H4 (cell line): Measurements from ENCODE around the gene MBD3L3. TPM values are rescaled to one million over a fixed set of nuclear protein-coding genes. Genes with fewer than 3 reads are reported as not detected.
"Not testable (repeated sequence)": the region's sequence is repeated elsewhere in the genome, so short reads cannot be mapped to it uniquely, and the experiment has no call there.

Experiments
- DNase-seq: peaks from one replicate; pipeline ENCODE4 v3.0.0-alpha.2; 2015; ENCODE audit warnings: low spot score
- total RNA-seq: library from RNA; depleted of rRNA; stranded (reverse); fragments of >200 nt; shearing (Covaris generic); gene quantifications from 2 replicates; pipeline ENCODE4 v1.2.3, GENCODE V29; 2014; rRNA removed

Gene MBD3L3
- total RNA-seq: not detected in 2 replicates

DNA sequence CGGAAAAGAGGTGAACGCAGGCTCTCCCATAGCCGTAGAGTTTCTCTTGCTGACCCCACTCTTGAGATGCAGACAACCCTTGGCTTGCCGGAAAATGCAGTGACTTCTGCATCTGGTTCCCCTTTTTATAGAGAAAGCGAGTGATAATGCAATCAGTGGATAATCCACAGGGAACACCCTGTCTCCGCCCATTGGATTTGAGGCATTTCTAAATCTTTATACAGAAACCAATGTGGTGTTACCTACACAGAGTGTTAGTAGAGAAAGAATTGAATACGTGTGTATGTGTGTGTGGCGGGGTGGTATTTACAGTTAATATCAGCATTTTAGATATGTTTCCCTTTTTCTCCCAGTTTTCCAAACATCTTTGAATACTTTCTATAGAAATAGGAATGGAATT, at the start of gene MBD3L3:
Gene MBD3L3 (minus strand): TSS at position 101 of the 400 bp plus-strand sequence. CDS start 71 bp downstream, at position 30.
- DNase-seq: not testable (repeated sequence)

DNA sequence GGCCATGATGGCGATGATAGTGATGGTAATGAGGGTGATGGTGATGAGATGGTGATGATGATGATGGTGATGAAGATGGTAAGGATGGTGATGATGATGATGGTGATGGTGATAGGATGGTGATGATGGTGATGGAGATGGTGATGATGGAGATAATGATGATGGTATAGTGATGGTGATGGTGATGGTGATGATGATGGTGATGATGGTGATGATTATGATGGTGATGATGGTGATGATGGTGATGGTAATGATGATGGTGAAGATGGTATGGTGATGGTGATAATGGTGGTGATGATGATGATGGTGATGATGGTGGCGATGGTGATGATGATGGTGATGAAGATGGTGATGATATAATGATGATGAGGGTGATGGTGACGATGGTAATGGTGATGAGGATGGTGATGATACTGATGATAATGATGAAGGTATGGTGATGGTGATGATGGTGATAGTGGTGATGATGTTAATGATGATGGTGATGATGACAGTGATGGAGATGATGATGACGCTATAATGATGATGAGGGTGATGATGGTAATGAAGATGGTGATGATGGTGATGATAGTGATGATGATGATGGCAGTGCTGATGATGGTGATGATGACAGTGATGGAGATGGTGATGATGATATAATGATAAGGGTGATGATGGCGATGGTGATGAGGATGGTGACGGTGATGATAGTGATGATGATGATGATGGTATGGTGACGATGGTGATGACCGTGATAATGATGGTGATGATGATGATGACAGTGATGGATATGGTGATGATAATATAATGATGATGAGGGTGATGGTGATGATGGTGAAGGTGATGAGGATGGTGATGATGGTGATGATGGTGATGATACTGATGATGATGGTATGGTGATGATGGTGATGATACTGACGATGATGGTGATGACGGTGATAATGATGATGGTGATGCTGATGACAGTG, 48.5 kb upstream of the MBD3L3 start:
- DNase-seq: no peak

DNA sequence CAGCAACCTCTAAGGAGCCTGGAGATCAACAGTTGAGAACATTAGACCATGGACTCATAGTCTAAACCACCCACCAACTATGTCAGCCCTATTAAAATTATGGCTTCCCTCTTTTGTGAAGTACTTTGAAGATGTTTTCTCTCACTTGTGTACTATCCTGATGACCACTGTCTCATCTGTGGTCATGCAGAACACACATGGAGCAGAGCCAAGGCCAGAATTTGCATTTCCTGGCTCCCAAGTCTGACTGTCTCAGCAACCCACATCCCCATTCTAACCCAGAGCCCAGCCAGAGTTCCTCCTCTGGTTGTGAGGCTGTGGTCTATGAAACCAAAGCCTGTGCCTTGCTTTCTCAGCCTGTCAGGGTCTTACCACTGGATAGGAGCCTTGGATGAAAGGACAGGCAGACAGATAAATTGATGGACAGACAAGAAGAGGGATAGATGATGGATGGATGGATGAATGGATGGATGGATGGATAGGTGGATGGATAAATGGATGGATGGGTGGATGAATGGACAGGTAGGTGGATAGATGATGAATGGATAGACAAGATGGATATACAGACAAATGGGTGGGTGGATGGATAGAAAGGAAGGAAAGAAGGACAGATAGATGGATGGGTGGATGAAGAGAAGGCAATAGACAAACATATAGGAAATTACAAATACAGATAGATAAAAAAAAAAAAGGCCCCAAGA, 46.4 kb upstream of the MBD3L3 start:
- DNase-seq: no peak

DNA sequence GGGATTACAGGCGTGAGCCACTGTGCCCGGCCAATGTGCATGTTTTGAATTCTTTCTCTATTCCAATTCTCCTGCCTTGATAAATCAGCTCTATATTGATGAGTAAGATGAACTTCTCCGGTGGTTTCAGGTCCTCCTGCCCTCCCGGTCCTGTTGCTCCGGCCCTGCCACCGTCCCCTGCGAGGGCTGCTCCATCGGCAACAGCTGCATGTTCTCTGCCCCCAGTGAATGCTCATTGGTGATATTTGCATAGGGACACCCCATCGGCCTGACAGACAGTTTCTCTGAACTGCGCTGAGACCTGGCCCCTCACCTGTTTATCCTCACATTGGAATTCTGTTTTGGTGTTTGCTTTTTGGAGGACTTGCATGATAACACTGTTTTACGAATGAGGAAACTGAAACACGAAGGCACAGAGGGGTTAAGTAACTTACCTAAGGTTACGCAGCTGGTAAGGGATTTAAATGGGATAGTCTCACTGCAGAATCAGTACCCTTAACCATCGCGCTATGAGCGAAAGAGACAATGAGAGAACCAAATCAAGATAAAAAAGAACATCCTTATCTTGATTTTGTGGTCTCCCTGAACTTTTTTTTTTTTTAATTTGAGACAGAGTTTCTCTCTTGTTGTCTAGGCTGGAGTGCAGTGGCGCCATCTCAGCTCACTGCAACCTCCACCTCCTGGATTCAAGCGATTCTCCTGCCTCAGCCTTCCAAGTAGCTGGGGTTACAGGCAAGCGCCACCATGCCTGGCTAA, 43.2 kb upstream of the MBD3L3 start:
- no peak for DNase-seq

DNA sequence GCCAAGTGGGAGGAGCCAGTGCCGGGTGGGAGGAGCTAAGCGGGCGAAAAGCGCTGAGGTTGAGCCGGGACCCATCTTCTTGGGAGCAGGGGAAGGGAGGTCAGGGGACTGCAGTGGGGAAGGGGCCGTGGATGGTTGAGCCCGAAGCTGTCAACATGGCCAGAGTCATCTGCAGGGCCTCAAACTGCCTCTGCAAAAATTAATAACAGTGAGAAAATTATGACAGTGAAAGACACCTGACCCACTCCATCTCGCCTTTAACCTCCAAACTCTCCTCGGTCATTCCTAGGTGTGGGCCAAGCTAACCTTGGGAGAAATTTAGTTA, 41.1 kb upstream of the MBD3L3 start:
- DNase-seq: no peak

DNA sequence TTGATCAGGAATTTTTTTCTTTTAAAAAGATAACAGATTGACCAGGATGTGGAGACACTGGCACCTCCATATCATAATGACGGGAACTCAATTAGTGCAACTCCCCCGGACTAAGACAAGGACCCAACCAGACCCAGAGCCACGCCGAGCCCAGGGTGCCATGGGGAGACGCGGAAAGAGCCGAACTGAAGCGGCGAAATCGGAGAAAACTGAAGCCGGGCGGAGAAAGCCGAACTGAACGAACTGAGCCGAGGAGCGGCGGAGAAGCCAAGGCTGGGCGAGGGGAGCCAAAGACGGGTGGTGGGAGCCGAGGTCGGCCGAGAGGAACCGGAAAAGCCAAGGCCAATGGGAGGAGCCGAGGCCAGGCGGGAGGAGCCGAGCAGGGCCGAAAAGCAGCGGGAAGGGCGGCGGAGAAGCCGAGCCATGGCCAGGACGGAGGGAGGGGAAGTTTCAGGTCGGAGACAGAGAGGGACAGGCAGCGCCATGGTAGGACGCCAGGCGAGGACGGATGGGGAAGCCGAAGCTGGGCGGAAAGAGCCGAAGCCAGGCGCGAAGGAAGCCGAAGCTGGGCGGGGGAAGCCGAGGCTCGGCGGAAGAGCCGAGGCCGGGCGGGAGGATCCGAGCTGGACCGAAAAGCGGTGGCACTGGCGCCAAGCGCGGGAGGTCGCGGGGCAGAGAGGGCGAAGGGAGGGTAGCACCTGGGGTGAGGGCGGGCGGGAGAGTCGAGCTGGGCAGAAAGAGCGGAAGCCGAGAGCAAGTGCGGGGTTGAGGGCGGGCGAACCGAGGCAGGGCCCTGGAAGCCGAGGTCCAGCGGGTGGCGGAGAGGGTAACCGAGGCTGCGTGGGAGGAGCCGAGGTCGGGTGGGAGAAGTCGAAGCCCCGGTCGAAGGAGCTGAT, 40.5 kb upstream of the MBD3L3 start:
- DNase-seq: peak; percentile 95

DNA sequence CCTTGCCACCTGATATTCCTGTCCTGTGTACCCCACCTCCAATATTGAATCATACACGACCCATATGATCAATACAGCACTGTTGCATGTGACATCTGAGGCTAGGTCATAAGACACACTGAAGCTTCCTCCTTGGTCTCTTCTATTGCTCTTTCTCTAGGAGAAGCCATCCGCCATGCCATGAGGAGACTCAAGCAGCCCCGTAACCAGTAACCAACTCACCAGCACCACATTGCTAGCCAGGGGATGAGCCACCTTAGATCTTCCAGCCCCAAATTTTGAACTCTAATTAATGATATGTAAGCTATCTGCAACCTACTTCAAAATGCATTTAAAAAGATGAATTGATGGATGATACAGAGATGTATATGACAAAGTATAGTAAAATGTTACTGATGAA, 39.6 kb upstream of the MBD3L3 start:
- no peak for DNase-seq

DNA sequence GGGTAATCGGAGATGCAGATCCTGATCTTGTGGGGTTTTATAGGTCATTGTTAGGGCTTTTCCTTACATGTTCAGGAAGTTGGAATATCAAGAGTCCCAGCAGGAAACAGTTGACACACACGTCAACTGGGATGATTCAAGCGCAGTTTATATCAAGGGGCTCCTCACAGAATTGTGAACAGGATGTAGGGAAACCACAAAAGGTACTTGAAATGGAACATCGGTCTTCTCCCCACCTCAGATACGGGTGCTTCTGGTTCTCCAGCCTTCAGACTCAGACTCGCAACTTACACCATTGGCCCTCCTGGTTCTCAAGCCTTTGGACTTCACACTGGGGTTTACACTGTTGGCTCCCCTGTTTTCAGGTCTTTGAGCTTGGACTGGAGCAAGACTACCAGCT, 30.5 kb upstream of the MBD3L3 start:
- DNase-seq: no peak

DNA sequence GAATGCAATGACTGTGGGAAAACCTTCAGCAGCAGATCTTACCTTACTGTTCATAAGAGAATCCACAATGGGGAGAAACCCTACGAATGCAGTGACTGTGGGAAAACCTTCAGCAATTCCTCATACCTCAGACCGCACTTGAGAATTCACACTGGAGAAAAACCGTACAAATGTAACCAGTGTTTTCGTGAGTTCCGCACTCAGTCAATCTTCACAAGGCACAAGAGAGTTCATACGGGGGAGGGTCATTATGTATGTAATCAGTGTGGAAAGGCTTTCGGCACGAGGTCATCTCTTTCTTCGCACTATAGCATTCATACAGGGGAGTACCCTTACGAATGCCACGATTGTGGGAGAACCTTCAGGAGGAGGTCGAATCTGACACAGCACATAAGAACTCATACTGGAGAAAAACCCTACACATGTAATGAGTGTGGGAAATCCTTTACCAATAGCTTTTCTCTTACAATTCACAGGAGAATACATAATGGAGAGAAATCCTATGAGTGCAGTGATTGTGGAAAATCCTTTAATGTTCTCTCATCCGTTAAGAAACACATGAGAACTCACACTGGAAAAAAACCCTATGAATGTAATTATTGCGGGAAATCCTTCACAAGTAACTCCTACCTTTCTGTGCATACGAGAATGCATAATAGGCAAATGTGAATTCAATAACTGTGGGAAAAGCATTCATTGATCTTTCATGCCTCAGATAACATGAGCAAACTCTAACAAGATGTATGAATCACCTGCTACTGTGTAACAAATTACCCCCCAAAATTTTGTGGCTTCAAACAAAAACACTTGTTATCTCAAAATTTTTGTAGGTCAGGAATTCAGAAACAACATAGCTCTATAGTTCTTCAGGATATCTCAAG, 24.8 kb upstream of the MBD3L3 start:
- peak; percentile 48 for DNase-seq

DNA sequence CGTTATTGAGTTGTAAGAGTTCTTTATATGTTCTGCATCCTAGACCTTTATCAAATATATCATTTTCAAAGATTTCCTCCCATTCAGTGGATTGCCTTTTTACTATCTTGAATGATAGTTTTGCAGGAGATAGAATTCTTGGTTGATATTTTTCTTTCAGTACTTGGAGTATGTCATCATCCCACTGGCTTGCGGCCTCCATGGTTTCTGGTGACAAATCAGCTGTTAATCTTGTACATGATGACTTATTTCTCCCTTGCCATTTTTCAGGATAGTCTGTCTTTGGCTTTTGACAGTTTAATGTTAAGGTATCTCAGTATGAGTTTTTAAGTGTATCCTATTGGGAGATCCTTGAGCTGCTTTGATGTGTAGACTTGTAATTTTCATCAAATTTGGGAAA, 19.5 kb upstream of the MBD3L3 start:
- no peak for DNase-seq

DNA sequence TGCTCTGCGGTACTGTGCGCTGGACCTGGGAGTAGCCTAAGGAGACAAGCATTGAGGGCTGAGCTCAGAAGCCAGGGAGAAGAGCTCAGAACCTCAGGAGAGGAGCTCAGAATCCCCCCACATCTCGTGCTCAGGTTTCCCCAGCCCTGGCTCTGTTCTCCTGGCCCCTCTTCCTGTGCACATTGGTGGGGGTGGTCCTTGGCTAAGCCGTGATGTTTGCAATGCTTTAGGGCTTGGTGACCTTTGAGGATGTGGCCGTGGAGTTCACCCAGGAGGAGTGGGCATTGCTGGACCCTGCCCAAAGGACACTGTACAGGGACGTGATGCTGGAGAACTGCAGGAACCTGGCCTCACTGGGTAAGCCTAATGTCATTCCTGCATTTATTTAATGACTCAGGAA, 17.7 kb upstream of the MBD3L3 start:
- DNase-seq: no peak

DNA sequence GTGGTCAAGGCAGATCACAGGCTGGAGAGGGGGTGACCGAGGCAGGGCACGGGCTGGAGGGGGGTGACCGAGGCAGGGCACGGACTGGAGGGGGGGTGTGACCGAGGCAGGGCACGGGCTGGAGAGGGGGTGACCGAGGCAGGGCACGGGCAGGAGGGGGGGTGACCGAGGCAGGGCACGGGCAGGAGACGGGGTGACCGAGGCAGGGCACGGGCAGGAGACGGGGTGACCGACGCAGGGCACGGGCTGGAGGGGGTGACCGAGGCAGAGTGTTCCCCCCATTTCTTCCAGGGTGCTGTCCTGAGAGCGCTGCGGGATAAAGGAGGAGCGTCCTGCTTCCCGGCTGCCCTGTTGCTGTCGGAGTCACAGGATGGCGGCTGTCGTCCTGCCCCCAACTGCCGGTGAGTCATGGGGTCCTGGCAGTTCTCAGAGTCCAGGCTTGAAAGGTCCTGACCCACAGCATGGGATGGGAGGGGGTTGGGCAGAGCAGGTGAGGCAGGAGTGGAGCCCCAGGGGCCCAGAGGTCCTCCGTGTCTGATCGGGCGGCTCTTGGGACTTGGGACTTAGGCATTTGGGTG, 16.3 kb upstream of the MBD3L3 start:
- no peak for DNase-seq

DNA sequence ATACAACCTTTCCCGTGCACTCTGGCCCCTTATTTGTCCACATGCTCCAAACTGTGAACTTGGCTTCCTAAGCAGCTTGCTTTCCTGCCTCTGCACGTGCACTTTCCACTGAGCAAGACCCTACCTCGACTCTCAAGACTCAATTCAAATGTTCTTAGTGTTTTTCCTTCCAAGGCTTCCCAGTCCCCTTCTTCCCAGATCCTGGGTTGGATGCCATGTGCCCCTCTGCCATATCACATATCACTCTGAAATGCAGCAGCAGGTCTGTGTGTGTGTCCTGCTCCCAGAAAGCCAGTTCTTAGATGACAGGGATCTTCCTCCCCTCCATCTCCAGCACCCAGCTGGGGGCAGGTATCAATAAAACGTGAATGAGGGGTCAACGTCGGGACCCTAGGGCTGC, 14.1 kb upstream of the MBD3L3 start:
- no peak for DNase-seq

DNA sequence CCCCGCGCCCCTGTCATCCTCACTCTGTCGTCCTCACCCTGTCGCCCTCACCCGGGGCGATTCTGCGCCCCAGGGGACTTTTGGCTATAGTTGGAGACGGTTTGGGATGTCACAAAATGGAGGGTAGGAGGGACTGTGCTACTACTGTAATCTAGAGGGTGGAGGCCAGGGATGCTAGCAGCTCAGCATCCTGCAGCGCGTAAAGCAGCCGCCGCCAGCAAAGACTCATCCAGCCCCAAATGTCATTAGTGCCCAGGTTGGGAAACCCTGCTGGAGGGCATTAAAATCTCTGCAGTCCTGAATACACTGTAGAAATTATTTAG, 11.4 kb upstream of the MBD3L3 start:
- no peak for DNase-seq

DNA sequence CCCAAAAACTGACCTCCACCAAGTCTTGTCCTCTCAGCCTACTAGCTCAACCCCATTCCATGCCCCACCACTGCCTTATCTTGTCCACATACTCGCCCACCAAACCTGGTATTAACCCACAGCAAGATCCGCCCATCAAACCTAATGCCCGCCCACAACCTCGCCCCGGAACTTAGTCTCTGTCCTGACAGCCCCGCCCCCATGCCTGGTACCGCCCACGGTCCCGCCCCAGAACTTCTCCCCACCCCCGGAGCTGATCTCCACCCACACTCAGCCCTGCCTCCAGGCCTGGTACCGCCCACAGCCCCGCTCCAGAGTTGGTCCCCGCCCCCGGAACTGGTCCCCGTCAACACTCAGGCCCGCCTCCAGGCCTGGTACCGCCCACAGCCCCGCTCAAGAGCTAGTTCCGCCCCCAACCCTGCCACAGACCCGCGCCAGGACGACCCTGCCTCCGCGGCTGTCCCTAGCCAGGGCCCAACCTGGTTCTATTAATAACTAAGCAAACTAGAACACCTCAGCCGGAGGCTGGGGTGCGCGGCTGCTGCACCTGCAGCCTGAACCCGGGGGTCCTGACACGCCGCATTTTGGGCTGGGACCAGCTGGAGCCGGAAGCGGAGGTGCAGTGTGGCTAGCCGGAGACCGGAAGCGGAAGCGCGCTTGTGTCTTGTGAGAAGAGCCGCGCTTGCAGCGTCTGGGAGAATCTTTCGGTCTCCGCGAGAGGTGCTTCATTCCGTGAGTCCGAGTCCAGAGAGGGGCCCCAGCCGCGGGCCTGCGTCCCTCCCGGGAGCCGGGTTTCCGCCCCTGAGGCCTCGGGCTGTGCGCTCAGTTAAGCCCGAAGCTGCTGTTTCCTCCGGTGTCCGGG, 10.8 kb upstream of the MBD3L3 start, which contains the start of gene ZNF557:
Gene ZNF557 (plus strand): TSS at position 662 of the 862 bp plus-strand sequence. CDS start 5,372 bp downstream, outside the sequence.
- DNase-seq: peak; percentile 97

DNA sequence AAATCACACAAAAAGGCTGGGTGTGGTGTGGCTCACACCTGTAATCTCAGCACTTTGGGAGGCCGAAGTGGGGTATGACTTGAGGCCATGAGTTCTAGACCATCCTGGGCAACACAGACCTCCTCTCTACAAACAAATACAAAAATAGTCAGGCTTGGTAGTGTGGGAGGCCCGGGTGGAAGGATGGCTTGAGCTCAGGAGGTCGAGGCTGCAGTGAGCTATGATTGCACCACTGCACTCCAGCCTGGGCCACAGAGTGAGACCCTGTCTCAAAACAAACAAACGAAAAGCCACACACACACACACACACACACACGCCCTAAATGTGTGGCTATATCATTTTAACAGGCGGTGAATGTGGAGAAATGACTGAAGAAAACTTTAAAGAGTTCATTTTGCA, 10.1 kb upstream of the MBD3L3 start:
- peak; percentile 1 for DNase-seq

DNA sequence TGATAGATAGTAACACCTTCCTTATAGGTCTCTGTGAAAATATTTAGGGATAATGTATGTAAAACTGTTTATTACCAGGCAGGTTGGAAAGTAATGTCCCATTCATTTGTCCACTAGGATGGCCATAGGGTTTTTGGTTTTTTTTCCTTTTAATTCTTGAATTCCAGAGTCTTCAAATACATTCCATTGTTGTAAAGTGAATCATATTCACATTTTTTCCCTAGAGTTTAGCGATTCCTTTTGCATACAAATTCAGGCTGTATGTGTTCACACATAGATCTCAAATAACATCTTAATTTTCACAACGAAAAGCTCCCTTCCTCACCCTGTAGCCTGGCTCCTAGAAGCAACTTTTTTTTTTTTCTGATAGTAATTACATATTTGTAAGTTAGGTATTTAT, 9.2 kb upstream of the MBD3L3 start:
- peak; percentile 0 for DNase-seq

DNA sequence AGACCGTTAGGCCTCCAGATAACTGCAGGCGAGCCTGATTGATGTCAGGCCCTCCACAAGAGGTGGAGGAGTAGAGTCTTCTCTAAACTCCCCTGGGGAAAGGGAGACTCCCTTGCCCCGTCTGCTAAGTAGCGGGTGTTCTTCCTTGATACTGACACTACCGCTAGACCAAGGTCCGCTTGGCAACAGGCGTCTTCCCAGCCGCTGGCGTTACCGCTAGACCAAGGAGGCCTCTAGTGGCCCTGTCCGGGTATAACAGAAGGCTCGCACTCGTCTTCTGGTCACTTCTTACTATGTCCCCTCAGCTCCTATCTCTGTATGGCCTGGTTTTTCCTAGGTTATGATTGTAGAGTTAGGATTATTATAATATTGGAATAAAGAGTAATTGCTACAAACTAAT, 8.6 kb upstream of the MBD3L3 start:
- DNase-seq: peak; percentile 37
